Stromal cell of bone marrow (primary cell): Measurements from ENCODE around the gene NUDT5.
A peak's percentile ranks its signal among the peaks of the same experiment; 100 is the strongest.

ENCODE experiments used
- DNase-seq: peaks from one replicate; pipeline ENCODE4 v3.0.0-alpha.2; 2012; ENCODE audit warnings: low read depth

Gene NUDT5

DNA sequence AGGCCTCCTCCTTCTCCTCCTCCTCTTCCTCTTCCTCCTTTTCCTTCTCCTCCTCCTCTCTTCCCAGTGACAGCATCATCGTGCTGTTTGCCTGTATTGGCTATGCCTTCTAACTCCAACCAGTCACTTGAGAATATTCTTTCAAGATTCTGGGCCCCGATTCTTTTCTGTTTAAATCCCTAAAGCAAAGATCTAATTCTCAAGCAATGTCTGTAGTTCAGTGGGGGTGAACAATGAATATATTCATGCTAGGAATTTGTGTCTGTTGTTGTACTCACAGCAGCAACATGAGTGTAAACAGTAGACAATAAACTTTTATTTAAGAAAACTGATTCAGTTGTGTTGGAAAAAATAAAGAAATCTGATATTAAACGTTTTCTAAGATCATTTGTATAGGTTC lies 30.7 kb downstream of the NUDT5 start:
- no peak for DNase-seq

- DNase-seq, result no peak
Observed at GRCh38 chr10:12164085-12164484, 31.6 kb downstream of the NUDT5 start.

DNA sequence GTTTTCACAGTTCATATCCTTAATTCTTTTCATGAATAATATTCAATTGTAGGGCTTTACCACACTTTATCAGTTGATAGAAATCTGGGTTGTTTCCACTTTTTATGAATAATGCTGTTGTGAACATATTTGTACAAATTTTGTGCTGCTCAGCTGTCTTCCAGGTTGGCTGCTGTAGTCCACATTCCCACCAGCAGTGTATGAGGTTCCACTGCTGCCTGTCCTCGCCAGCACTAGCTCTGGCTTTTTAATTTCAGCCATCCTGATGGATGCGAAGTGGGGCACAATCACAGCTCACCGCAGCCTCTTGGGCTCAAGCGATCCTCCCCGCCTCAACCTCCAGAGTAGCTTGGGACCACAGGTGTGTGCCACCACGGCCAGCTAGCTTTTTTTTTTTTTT lies 32.8 kb downstream of the NUDT5 start:
- DNase-seq, result no peak

DNA sequence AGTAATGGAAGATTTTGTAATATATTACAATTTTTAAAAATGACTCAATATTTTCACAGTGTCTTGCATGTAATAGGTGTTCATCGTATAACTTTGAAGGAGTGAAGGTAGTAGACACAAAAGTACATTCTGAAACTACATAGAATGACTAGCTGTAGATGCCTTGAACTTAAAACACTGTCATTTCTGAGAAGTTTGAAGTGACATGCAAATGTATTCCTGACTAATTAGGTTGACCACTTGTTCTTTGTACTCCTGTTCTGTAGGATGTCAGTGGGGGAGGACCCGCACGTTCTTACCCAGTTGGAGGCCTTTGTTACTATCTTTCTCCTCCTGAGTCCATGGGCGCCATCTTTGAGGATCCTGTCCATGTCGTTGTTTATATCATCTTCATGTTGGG lies 35.0 kb downstream of the NUDT5 start:
- DNase-seq, result no peak

DNA sequence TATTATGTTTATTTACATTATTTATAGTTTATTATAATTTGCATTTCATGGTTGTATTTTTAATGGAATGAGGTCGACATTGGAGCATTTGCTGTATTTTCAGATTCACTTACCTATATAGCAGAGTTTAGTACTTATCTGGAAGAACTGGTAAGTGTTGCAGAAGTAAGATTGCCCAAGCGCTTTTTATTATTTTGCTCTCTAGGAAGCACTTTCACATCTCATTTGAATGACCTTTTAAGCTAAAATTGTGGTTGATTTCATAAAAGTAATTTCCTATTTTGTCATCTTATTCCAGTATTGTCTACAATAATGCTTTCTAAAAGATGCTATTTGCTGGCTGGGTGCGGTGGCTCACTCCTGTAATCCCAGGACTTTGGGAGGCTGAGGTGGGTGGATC lies 37.6 kb downstream of the NUDT5 start:
- no peak for DNase-seq

GRCh38 chr10:12156367-12157123 lies 39.1 kb downstream of the NUDT5 start:
- no peak for DNase-seq

- DNase-seq, result no peak
Observed at GRCh38 chr10:12154516-12154915, 41.2 kb downstream of the NUDT5 start.

GRCh38 chr10:12150163-12150562 lies 45.5 kb downstream of the NUDT5 start:
- DNase-seq, result no peak

DNA sequence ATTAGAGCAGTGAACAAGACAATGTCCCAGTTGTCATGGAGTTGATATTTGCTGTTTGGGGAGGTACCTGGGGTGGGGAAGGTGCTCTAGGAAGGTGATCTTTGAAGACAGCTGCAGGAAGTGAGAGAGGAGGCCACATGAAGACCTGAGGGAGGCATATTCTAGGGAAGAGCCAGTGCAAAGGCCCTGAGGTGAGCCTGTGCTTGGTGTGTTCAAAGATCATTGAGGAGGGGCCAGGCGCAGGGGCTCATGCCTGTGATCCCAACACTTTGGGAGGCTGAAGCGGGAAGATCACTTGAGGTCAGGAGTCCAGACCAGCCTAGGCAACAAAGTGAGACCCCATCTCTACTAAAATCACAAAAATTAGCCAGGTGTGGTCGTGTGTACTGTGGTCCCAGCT lies 51.2 kb downstream of the NUDT5 start:
- DNase-seq, result no peak

DNA sequence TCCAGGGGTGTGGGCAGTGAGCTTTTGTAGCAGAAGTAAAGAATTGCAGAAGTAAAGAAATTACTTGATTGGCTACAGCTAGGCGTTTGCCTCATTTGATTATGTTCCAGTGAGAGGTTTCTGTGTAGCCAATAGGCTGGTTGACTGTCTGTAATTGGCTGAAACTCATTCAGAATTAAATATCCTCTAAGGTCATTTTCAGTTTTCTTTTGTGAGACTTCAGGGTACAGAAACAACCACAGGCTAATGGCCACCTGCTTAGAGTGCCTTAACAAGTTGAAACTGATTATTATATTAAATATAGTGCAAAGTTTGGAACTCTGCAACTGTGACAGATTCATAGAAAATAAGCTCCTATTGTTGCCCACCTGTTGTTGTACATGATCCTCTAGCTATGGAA lies 55.7 kb downstream of the NUDT5 start:
- DNase-seq, result no peak

GRCh38 chr10:12135631-12136030 lies 60.1 kb downstream of the NUDT5 start:
- DNase-seq, result no peak

DNA sequence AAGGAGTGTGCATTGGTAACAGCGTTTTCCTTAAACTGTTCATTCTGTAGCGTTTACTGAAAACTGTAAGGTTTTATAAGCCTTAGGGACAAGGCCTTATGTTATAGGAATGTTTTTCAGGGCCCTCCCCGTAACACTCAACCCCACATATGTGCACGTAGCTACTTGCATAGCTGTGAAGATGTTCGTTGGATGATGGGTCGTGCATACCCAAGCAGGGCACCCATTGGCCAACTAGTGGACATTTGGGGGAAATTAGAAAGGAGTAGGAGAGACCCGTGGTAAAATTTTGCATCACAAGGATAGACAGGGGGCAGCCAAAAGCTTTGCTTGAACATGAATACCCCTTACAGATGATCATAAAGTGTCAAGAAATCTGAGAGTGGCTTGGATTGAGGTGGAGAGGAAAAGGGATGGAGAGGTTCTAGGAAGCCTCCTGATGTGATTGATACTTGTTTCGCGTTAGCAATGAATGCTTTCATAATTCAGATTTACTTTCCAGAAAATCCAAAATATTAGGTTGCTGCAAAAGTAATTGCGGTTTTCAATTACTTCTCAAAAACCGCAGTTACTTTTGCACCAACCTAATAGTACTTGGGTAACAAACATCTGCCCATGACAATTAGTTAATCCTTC lies 65.3 kb downstream of the NUDT5 start:
- DNase-seq, result peak; percentile 66

DNA sequence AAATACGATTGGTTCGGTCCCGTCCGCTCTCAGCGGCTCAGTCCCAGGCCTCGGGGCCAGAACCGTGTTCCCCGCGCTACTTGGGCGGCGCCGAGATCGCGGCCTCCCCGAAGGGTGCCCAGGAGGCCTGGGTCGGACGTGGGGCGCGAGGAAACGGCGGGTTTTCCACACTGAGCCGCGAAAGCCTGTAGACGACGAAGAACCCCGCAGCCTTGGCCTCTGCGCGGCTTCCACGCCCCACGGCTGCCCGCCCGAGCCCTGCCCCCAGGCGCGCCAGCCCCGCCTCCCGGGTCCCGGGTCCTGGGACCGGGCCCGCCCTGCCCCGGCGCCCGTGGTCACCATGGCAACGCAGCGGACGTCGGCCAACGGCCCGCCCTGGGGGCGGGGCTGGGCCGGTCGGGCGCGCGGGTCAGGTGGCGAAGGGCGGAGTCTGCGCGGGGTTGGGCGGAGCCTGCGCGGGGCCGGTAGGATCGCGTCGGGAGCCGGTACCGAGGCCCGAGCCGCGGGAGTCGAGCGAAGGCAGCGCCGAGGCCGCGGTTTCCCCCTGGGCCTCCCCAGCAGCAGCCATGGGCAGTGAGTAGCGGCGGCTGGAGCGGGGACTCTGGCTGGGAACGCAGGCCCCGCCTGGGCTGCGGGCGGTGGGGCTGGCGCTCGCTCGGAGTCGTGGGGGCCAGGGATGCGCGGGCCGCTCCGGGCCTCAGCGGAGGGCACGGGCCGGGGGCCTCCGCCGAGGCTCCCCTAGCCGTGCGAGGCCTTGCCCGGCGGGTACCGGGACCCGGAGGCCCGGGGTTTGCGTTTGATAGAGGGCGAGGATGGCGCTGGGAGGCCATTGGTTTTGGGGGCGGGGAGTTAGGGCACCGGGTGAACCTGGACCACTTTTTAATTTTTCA lies 66.2 kb downstream of the NUDT5 start, which contains the start of gene SEC61A2:
TSS of gene SEC61A2 (plus strand) at position 456 of the 890 bp plus-strand sequence. CDS start at position 567, 111 bp downstream.
- DNase-seq, result peak; percentile 83

- DNase-seq, result no peak
Observed at GRCh38 chr10:12121673-12122072, 74.0 kb downstream of the NUDT5 start.
